ENCODE data around the gene AKNA. TPM values are rescaled to one million over a fixed set of nuclear protein-coding genes. Genes with fewer than 3 reads are reported as not detected.

The AKNA gene
- total RNA-seq, 4 donors from 2014 or later: 8.8 to 24.3 (median 19.0) TPM

DNA sequence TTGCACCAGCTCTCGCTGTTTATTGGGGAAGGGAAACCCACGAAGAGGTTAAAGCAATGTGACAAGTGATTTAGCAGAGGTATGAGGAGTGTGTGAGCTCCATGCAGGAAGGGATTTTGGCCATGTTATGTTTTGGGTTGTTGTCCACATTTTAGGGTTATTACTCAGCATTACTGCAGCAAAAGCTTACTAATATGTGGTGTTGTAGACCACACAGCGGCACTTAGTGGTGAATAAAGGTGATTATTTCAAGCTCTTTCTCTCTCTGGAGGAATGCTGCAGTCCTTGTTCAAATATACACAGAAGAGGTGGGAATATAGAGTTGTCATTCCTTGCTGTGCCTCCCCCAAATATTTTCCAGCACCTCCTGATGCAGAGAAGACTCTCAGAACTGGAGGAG, 29.7 kb upstream of the AKNA start:
- 71 to 72% methylated on average over 3 of the region's 3 CpGs for WGBS, 2 donors (ENCODE audit: low coverage in 1 of 2)
- no peak for TF ChIP-seq EP300 (IDR thresholded peaks at IDR 0.05)
- TF ChIP-seq POLR2A (IDR thresholded peaks at IDR 0.05): no peak
- TF ChIP-seq POLR2AphosphoS5 (IDR thresholded peaks at IDR 0.05): no peak
- TF ChIP-seq CTCF (IDR thresholded peaks at IDR 0.05): no peak
- H3K4me1 ChIP-seq: peaks cover 0 to 16% (median 0%) of the 10 kb centered on the region in 3 donors
- H3K27me3 ChIP-seq: no peaks in the 10 kb centered on the region
- no peak overlapping the region for H3K27ac ChIP-seq
- peaks cover 0 to 46% of the 10 kb centered on the region in 2 donors for H3K36me3 ChIP-seq
- H3K9me3 ChIP-seq: no peaks in the 10 kb centered on the region
- no peak overlapping the region for H3K4me3 ChIP-seq
- no peak for ATAC-seq

DNA sequence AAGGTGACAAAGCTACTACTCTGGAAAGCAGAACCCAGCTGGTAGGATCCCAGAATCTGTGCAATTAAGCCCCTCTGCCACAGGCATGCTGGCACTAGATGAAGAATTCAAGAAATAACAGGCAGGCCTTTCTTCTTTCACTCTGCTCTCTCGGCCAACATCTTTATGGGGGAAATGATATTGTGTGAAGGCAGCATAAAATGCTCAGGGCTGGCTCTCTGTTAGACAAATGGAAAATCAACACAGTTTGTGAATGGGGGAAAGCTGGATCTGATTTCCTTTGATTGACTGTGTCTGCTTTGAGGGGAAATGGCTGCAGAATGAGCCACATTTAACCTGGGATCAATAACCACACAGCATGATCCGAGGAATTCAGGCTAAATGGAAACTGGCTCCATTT, 29.1 kb upstream of the AKNA start:
- no peak for ATAC-seq
- Histone ChIP-seq H3K27ac (no peak overlapping the region), H3K4me1 (peaks cover 0 to 16% (median 0%) of the 10 kb centered on the region in 3 donors), H3K4me3 (no peak overlapping the region), H3K9me3 (no peaks in the 10 kb centered on the region), H3K27me3 (no peaks in the 10 kb centered on the region), H3K36me3 (peaks cover 0 to 41% of the 10 kb centered on the region in 2 donors)
- no peak for TF ChIP-seq EP300 (IDR thresholded peaks at IDR 0.05)
- no peak for TF ChIP-seq POLR2A (IDR thresholded peaks at IDR 0.05)
- no peak for TF ChIP-seq CTCF (IDR thresholded peaks at IDR 0.05)
- no peak for TF ChIP-seq POLR2AphosphoS5 (IDR thresholded peaks at IDR 0.05)
- 80 to 86% methylated on average over 2 of the region's 2 CpGs for WGBS, 2 donors (ENCODE audit: low coverage in 1 of 2)

GRCh38 chr9:114416290-114416689, 28.5 kb upstream of the AKNA start:
- H3K27me3 ChIP-seq: no peaks in the 10 kb centered on the region
- H3K27ac ChIP-seq: no peak overlapping the region
- 61 to 73% methylated on average over 4 to 5 of the region's 5 CpGs for WGBS, 2 donors (ENCODE audit: low coverage in 1 of 2)
- H3K4me1 ChIP-seq: peaks cover 0 to 16% (median 0%) of the 10 kb centered on the region in 3 donors
- H3K9me3 ChIP-seq: no peaks in the 10 kb centered on the region
- peaks cover 0 to 37% of the 10 kb centered on the region in 2 donors for H3K36me3 ChIP-seq
- no peak for ATAC-seq
- TF ChIP-seq POLR2A (IDR thresholded peaks at IDR 0.05) (no peak), CTCF (IDR thresholded peaks at IDR 0.05) (no peak), EP300 (IDR thresholded peaks at IDR 0.05) (no peak), POLR2AphosphoS5 (IDR thresholded peaks at IDR 0.05) (no peak)
- H3K4me3 ChIP-seq: no peak overlapping the region

GRCh38 chr9:114414346-114414745, 26.6 kb upstream of the AKNA start:
- peak overlapping the region in 2 of 4 donors; percentile 42 for H3K27ac ChIP-seq
- no peak overlapping the region for H3K4me3 ChIP-seq
- peaks cover 0 to 17% of the 10 kb centered on the region in 2 donors for H3K36me3 ChIP-seq
- TF ChIP-seq CTCF (IDR thresholded peaks at IDR 0.05): no peak
- TF ChIP-seq POLR2A (IDR thresholded peaks at IDR 0.05): no peak
- TF ChIP-seq POLR2AphosphoS5 (IDR thresholded peaks at IDR 0.05): no peak
- TF ChIP-seq EP300 (IDR thresholded peaks at IDR 0.05): no peak
- peaks cover 0 to 16% (median 0%) of the 10 kb centered on the region in 3 donors for H3K4me1 ChIP-seq
- no CpG with 5 or more reads among the region's 2 CpGs for WGBS, 2 donors (ENCODE audit: low coverage in 1 of 2)
- no peaks in the 10 kb centered on the region for H3K27me3 ChIP-seq
- no peak for ATAC-seq
- H3K9me3 ChIP-seq: no peaks in the 10 kb centered on the region

GRCh38 chr9:114413861-114414301, 26.1 kb upstream of the AKNA start:
- peak; percentile 50 for ATAC-seq
- peak overlapping the region in 3 of 4 donors; percentile 6 to 42 (median 24) for H3K27ac ChIP-seq

More at GRCh38 chr9:114413861-114414301, 26.1 kb upstream of the AKNA start:
- Histone ChIP-seq H3K4me1 (peaks cover 0 to 16% (median 0%) of the 10 kb centered on the region in 3 donors), H3K4me3 (no peak overlapping the region), H3K9me3 (no peaks in the 10 kb centered on the region), H3K27me3 (no peaks in the 10 kb centered on the region), H3K36me3 (peaks cover 0 to 14% of the 10 kb centered on the region in 2 donors)
- no peak for TF ChIP-seq CTCF (IDR thresholded peaks at IDR 0.05)
- no peak for TF ChIP-seq POLR2A (IDR thresholded peaks at IDR 0.05)
- peak; percentile 57 for TF ChIP-seq POLR2AphosphoS5 (IDR thresholded peaks at IDR 0.05)
- TF ChIP-seq EP300 (IDR thresholded peaks at IDR 0.05): no peak
- WGBS, 2 donors (ENCODE audit: low coverage in 1 of 2): 6 to 14% methylated on average over 1 to 3 of the region's 5 CpGs
